Panc1 (cell line): ENCODE measurements around the gene ANK3. TPM values are rescaled to one million over a fixed set of nuclear protein-coding genes. Genes with fewer than 3 reads are reported as not detected.
A peak's percentile ranks its signal among the peaks of the same experiment; 100 is the strongest.

Experiments
- ATAC-seq: fragments of 200-7000 bp; cut with Tn5 transposase; 2 replicates; pipeline ENCODE4 v1.9.1; 2020; ENCODE audit warnings: mild to moderate bottlenecking, moderate library complexity
- BruUV-seq: library from RNA; stranded (reverse); fragments of 400-500 nt; replicated peaks from 2 replicates; lab custom pipeline; 2021; lab: Mats Ljungman, UMichigan
- CTCF ChIA-PET: fragments of 300-600 bp; sonication (Branson Sonifier 250); formaldehyde crosslinking; loops from one replicate; lab custom pipeline; 2022; ENCODE audit warnings: antibody characterized with exemption; lab: Charles Lee
- POLR2A ChIA-PET: fragments of 300-600 bp; sonication (Branson Sonifier 250); formaldehyde crosslinking; loops from one replicate; lab custom pipeline; 2022; ENCODE audit warnings: antibody characterized with exemption; lab: Charles Lee
- DNase-seq: peaks from one replicate; pipeline ENCODE4 v3.0.0-alpha.2; 2010; ENCODE audit warnings: low read depth, low spot score
- H3K27ac ChIP-seq: 2 replicates; pipeline ENCODE4 v1.5.1; 2011; ENCODE audit warnings: mild to moderate bottlenecking, low read length, inconsistent platforms
- H3K27me3 ChIP-seq: fragments of 200-500 bp; sonication (Bioruptor generic); 2 replicates; pipeline ENCODE4 v1.6.0; 2014; ENCODE audit warnings: low read length, inconsistent platforms; ENCODE audit not compliant: control insufficient read depth, insufficient read depth
- H3K36me3 ChIP-seq: fragments of 200-500 bp; sonication (Bioruptor generic); 2 replicates; pipeline ENCODE4 v1.5.1; 2014; ENCODE audit warnings: inconsistent platforms, mild to moderate bottlenecking, low read length, moderate library complexity; ENCODE audit not compliant: control insufficient read depth, insufficient read depth
- H3K4me1 ChIP-seq: 2 replicates; pipeline ENCODE4 v1.5.1; 2011; ENCODE audit warnings: inconsistent platforms, mild to moderate bottlenecking, low read length, moderate library complexity; ENCODE audit not compliant: control insufficient read depth, insufficient read depth
- H3K4me3 ChIP-seq, 2 experiments: 2 replicates each; pipeline ENCODE4 v1.5.1; 2011 to 2012; ENCODE audit warnings: low read depth in 2 of 2, low read length in 2 of 2, mild to moderate bottlenecking in 2 of 2, inconsistent platforms in 1 of 2, moderate library complexity in 1 of 2
- H3K9me3 ChIP-seq: fragments of 200-500 bp; sonication (Bioruptor generic); 2 replicates; pipeline ENCODE4 v1.5.1; 2014; ENCODE audit warnings: low read depth, mild to moderate bottlenecking, inconsistent platforms, low read length, moderate library complexity; ENCODE audit not compliant: control insufficient read depth, insufficient read depth
- POLR2AphosphoS5 ChIP-seq: IDR thresholded peaks from 2 replicates; pipeline ENCODE4 v1.6.1; 2012; ENCODE audit warnings: mild to moderate bottlenecking, low read depth, low read length, moderate library complexity
- SIN3A ChIP-seq: IDR thresholded peaks from 2 replicates; pipeline ENCODE4 v1.6.1; 2012; ENCODE audit warnings: low read depth, mild to moderate bottlenecking, low read length, moderate library complexity, borderline replicate concordance; ENCODE audit not compliant: insufficient read depth
- TCF7L2 ChIP-seq: IDR thresholded peaks from 2 replicates; pipeline ENCODE4 v1.6.1; 2011; ENCODE audit warnings: mild to moderate bottlenecking, low read depth, low read length, inconsistent platforms
- in situ Hi-C: cut with HindIII; loops from 2 replicates; pipeline ENCODE4 v1.10.0; 2016; ENCODE audit warnings: low sequenced_read_pairs, low pct_unique_long_range_greater_than_20kb
- intact Hi-C: fragments of 100-400 bp; cut with micrococcal nuclease; formaldehyde crosslinking; loops from one replicate; pipeline ENCODE4 v1.10.0; 2022; ENCODE audit not compliant: unreplicated experiment
- total RNA-seq: library from RNA; stranded (reverse); gene quantifications from one replicate; pipeline ENCODE4 v1.2.1, GENCODE V29; 2021; ENCODE audit not compliant: unreplicated experiment
- TF ChIP-seq, protein P1 (sequence below): fragments of 450-650 bp; IDR thresholded peaks from 2 replicates; pipeline ENCODE4 v1.5.1; 2017; ENCODE audit warnings: mild to moderate bottlenecking
- TF ChIP-seq, protein P2 (sequence below), 2 experiments: IDR thresholded peaks; 2 replicates each; pipeline ENCODE4 v1.6.1; 2011 to 2012; ENCODE audit warnings: low read depth in 2 of 2, control low read depth in 1 of 2, low read length in 1 of 2, mild to moderate bottlenecking in 1 of 2, moderate library complexity in 1 of 2; ENCODE audit not compliant: insufficient read depth in 1 of 2

ANK3 gene
- total RNA-seq, 1 experiment from 2014 or later, result 2.5 TPM

DNA sequence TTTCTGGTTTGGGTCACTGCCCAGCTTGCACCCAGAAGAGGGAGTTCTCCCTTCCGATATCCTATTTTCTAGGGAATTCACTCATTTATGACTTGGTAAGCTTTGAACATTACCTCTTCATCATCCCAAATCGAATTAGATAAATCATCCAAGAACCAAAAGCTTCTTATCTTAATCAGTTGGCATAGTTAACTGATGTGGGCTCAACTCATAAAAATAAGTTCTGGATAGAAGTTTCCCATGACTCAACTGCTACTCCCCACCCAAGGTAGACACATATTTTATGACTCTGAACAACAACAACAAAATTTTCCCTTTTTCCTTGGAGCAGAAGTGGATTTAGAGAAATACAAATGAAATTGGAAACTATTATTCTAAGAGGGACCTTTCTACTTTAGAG is 380.4 kb downstream of the ANK3 start:
- intact Hi-C loops, result no loop called here
- TF ChIP-seq, protein P1, sequence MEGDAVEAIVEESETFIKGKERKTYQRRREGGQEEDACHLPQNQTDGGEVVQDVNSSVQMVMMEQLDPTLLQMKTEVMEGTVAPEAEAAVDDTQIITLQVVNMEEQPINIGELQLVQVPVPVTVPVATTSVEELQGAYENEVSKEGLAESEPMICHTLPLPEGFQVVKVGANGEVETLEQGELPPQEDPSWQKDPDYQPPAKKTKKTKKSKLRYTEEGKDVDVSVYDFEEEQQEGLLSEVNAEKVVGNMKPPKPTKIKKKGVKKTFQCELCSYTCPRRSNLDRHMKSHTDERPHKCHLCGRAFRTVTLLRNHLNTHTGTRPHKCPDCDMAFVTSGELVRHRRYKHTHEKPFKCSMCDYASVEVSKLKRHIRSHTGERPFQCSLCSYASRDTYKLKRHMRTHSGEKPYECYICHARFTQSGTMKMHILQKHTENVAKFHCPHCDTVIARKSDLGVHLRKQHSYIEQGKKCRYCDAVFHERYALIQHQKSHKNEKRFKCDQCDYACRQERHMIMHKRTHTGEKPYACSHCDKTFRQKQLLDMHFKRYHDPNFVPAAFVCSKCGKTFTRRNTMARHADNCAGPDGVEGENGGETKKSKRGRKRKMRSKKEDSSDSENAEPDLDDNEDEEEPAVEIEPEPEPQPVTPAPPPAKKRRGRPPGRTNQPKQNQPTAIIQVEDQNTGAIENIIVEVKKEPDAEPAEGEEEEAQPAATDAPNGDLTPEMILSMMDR, result no peak; the same call in 1 of the 2 replicates
- TF ChIP-seq POLR2AphosphoS5, result no peak
- TF ChIP-seq, protein P2, sequence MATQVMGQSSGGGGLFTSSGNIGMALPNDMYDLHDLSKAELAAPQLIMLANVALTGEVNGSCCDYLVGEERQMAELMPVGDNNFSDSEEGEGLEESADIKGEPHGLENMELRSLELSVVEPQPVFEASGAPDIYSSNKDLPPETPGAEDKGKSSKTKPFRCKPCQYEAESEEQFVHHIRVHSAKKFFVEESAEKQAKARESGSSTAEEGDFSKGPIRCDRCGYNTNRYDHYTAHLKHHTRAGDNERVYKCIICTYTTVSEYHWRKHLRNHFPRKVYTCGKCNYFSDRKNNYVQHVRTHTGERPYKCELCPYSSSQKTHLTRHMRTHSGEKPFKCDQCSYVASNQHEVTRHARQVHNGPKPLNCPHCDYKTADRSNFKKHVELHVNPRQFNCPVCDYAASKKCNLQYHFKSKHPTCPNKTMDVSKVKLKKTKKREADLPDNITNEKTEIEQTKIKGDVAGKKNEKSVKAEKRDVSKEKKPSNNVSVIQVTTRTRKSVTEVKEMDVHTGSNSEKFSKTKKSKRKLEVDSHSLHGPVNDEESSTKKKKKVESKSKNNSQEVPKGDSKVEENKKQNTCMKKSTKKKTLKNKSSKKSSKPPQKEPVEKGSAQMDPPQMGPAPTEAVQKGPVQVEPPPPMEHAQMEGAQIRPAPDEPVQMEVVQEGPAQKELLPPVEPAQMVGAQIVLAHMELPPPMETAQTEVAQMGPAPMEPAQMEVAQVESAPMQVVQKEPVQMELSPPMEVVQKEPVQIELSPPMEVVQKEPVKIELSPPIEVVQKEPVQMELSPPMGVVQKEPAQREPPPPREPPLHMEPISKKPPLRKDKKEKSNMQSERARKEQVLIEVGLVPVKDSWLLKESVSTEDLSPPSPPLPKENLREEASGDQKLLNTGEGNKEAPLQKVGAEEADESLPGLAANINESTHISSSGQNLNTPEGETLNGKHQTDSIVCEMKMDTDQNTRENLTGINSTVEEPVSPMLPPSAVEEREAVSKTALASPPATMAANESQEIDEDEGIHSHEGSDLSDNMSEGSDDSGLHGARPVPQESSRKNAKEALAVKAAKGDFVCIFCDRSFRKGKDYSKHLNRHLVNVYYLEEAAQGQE (IDR thresholded peaks at IDR 0.05; ENCODE audit: insufficient read depth in 1 of 2, low read depth in 2 of 2, low read length in 1 of 2), result no peak
- no peak for TF ChIP-seq TCF7L2
- TF ChIP-seq SIN3A, result no peak
- ChIA-PET POLR2A (no interaction called here), CTCF (no interaction called here)
- Histone ChIP-seq H3K4me3 (no peak overlapping the region), H3K36me3 (no peaks in the 10 kb centered on the region), H3K27ac (no peak overlapping the region), H3K4me1 (no peaks in the 10 kb centered on the region), H3K9me3 (no peaks in the 10 kb centered on the region), H3K27me3 (peaks cover 5% of the 10 kb centered on the region; the same call in 1 of the 2 replicates)
- in situ Hi-C loops, result no loop called here
- ATAC-seq (no peak), DNase-seq (no peak)
- BruUV-seq, result no TSS peak

DNA sequence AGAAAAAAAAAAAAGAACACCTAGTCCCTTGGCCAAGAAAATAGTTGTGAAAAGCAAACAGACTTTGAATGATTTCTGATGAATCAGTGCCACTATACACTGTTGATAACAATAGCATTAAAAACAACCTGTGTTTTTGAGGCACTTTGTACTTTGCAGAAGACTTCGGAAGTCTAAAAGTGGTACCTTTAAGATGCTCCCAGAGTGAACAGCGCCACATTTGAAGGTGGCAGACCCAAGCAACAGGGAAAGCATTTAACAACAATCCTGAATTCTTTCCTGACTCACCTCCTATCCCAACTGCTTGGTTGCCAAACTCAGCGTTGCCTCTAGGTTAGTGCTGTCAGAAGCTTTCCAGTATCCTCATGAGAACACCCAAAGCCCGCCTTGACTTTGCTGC is 380.9 kb downstream of the ANK3 start:
- POLR2A ChIA-PET, result no interaction called here
- Histone ChIP-seq H3K36me3 (no peaks in the 10 kb centered on the region), H3K4me1 (no peaks in the 10 kb centered on the region), H3K9me3 (no peaks in the 10 kb centered on the region), H3K4me3 (no peak overlapping the region), H3K27ac (no peak overlapping the region), H3K27me3 (peaks cover 5% of the 10 kb centered on the region; the same call in 1 of the 2 replicates)
- TF ChIP-seq, protein P1, result 0 out of 2 replicates have a peak, but pooled peaks have one; percentile 17
- TF ChIP-seq TCF7L2, result no peak
- no TSS peak for BruUV-seq
- intact Hi-C loops (no loop called here), in situ Hi-C loops (no loop called here)
- no peak for ATAC-seq
- CTCF ChIA-PET, result no interaction called here
- DNase-seq, result no peak
